Activated T-helper 1 cell treated with Interleukin-2 at 50 U/mL for 16 hours (primary cell): ENCODE data around the gene CIAO2A.
"Not testable (repeated sequence)": the region's sequence is repeated elsewhere in the genome, so short reads cannot be mapped to it uniquely, and the experiment has no call there.

Source experiments
- DNase-seq: peaks from one replicate; pipeline ENCODE4 v3.0.0-alpha.2; 2020; ENCODE audit warnings: low read depth

CIAO2A gene

GRCh38 chr15:64070965-64071851, 22.4 kb downstream of the CIAO2A start:
- DNase-seq, result no peak

- no peak for DNase-seq
Observed at GRCh38 chr15:64070106-64070505, 23.5 kb downstream of the CIAO2A start.

DNA sequence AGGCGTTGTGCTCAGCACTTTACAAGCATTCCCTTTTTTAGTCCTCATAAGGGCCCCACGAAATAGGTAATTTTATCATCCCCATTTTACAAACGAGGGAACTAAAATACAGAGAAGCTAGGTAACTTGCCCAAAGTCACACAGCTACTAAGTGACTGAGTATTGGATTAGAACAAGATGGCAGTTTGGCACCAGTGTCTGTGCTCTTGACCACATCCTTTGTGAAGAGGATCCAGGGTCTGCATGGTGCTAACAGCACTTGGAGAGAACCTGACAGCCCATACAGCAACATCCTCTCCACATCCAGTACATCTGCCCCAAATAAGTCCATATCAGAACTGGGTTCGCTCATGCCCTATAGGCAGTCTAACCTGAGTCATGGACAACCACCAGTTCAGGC, 25.5 kb downstream of the CIAO2A start:
- DNase-seq, result no peak

DNA sequence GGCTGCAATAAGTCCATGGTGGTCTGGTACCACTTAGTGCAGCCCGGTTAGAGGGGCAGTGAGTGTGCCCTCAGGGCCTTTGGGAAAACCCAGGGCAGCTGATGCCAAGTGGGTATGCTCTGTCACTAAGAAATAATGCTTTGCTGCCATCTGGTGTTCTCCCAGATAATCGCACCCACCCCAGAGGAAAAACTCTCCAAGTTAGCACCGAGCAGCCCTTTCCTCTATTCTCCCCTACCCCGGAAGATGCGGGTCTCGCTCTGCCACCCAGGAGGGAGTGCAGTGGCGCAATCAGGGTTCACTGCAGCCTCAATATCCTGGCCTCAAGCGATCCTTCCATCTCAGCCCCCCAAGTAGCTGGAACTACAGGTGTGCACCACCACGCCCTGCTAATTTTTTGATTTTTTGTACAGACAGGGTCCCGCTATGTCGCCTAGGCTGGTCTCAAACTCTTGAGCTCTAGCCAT, 26.0 kb downstream of the CIAO2A start:
- DNase-seq, result peak; percentile 41

DNA sequence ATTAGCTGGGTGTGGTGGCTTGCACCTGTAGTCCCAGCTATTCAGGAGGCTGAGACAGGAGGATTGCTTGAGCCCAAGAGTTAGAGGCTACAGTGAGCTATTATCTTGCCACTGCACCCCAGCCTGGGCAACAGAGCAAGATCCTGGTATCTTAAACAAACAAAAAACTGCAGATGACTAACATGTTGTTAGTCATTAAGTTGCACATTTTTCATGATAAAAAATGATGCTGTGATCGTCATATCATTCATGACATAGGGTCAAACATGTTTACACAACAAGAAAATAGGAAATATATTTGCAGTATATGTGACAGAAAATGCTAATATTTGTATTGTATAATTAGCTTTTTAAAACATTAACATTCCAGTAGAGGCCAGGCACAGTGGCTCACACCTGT, 27.2 kb downstream of the CIAO2A start:
- no peak for DNase-seq

DNA sequence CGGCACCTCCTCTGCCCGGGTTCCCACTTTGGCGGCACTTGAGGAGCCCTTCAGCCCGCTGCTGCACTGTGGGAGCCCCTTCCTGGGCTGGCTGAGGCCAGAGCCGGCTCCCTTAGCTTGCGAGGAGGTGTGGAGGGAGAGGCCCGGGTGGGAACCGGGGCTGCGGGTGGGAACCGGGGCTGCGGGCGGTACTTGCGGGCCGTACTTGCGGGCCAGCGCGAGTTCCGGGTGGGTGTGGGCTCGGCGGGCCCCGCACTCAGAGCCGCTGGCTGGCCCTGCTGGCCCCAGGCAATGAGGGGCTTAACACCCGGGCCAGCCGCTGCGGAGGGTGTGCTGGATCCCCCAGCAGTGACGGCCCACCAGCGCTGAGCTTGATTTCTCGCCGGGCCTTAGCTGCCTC, 32.9 kb downstream of the CIAO2A start:
- DNase-seq, result no peak

DNA sequence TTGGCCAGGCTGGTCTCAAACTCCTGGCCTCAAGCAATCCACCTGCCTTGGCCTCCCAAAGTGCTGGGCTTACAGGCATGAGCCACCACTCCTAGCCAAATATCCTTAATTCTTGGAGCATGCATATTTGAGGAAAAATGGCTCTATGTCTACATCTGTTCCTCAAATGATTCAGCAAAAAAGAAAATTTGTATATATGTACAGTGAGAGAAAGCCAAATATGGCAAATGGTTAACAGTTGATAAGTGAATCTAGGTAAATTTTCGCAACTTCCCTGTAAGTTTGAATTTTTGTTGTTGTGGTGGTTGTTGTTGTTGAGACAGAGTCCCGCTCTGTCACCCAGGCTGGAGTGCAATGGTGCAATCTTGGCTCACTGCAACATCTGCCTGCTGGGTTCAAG, 34.5 kb downstream of the CIAO2A start:
- DNase-seq, result not testable (repeated sequence)

GRCh38 chr15:64058279-64058678, 35.4 kb downstream of the CIAO2A start:
- no peak for DNase-seq

DNA sequence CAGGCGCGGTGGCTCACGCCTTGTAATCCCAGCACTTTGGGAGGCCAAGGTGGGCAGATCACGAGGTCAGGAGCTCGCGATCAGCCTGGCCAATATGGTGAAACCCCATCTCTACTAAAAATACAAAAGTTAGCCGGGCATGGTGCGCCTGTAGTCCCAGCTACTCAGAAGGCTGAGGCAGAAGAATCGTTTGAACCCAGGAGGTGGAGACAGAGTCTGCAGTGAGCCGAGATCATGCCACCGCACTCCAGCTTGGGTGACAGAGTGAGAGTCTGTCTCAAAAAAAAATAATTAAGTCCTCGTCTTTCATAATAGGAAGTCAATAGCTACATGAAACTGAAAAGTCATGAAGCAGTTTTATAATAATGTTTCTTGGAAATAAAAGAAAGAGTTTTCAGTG, 40.0 kb downstream of the CIAO2A start:
- DNase-seq, result not testable (repeated sequence)

GRCh38 chr15:64052925-64053491, 40.6 kb downstream of the CIAO2A start:
- DNase-seq, result no peak

GRCh38 chr15:64051407-64052259, 42.0 kb downstream of the CIAO2A start:
- no peak for DNase-seq

DNA sequence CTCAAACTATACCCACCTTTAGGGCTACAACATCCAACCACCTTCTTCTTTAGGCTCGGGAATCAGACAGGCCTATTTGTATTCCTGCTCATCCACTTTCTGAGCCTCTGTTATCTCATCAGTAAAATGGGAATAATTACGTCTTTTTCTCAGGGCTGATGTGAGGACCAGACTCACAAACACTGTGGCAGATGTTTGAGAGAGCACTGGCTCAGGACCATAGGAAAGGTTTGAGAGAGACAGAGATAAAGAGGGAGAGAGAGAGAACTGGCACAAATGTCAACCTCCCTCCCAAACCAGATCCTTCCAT, 42.6 kb downstream of the CIAO2A start:
- no peak for DNase-seq

DNA sequence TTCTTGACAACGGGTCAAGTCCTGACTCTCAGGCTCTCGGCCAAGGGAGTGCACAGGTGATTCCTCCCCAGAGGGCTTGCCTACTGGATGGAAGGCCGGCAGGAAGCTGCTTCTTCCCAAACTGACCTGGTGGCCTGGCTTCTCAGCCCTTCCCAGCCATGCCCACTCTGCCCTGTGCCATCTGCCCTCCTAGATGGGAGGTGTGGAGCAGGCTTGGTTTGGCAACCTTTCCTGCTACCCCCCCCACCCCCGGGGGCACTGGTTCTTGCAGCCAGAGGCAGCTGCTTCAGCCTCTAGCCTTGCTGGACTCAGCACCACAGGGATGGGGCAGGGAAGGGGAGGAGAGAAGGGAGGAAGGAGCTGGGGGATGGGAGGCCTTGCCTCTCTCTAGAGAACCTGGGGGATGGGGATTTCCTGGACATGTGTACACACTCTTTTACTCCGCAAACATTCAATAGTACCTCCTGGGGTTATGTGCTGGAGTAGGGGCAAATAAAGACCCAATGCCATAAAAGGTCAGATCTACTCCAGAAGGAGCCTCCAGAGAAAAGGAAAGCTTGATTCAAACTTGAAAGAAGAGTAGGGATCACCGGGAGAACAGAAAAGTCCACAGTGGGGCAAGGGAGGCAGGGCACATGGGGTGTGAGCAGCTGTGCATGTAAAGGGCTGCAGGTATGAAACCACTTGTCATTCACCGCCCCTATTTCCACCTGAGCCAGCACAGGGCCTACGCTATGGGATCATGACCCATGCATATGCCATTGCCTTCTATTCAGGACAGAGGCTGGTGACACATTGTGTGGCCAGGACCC, 43.2 kb downstream of the CIAO2A start:
- DNase-seq, result no peak

- no peak for DNase-seq
Observed at GRCh38 chr15:64048781-64049460, 44.7 kb downstream of the CIAO2A start.

DNA sequence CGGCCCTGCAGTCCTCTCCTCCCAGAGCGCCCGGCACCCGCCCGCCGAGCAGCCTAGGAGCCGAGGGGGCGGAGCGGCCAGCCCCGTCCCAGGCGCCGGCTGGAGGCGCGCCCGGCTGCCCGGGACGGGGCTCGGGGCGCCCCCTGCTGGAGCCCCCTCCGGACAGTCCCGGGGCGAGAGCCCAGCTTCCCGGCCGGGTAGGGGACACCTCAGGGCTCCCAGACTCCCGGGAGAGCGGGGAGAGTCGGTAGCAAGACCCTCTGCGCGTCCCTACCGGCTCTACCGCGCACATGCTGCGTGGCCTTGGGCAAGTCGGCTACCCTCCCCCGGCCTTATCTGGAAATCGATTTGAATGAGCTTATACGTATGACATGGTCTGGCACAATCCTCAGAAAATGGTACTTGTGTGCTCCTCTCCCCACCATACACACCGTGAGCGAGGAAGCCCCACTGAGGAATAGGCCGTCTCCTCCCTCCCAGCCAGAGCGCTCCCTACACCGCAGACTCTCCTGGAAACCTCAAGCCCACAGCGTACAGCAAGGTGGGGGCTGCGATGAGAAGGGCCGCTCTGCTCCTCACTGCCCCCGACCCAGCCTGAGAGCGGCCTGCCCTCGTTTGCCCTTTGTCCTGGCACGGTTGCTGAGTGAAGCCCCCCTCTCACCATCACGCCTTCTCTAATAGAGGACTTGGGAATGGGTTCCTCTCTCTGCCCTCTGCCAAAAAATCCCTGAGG, 47.1 kb downstream of the CIAO2A start, which contains the start of gene DAPK2:
DAPK2 (minus strand) TSS at position 65 of the 733 bp plus-strand sequence. CDS start 6,224 bp downstream, outside the sequence.
- DNase-seq, result peak; percentile 52

DNA sequence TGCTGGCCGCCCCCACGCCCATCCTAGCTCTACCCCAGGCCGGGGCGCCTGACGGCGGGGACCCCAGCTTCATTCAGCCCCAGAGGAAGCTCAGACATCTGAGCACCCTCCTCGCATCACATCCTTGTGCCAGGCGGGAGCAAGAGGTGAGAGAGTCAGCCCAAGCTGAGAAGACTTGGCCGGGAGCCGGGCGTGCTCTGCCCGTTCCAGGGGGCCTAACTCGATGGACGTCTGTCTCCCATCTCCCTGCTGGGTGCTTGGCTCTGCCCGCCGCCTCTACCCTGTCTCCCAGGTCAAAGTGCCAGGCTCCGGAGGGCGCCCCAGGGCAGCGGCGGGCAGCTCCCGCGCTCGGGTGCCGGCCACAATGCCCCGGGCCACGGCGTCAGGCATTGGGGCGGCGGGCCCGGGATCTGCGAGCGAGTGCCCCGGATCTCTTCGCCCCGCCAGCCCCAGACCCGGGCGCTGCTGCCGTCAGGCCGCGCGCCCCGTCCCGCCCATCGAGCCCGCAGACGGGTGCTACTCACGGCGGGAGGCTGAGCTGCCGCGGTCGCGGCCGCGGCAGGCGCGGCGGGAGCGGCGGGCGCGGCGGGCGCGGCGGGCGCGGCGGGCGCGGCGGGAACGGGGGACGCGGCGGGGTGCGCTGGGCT, 47.7 kb downstream of the CIAO2A start:
- no peak for DNase-seq

DNA sequence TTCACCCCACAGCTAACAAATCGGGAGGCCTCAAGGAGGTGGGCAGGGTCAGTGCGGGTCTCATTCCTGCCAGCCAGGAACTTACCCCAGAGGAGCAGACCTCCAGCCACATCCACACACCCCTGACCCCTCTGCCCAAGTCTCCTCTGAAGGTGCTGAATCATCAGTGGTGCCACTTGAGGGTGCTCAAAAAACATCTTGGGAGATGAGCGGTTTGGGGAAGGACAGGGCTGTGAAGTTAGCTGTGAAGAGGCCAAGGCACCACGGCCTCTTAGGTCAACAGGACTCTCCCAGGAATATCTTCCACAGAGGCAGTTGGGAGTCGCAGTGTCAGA, 48.6 kb downstream of the CIAO2A start:
- DNase-seq, result no peak

DNA sequence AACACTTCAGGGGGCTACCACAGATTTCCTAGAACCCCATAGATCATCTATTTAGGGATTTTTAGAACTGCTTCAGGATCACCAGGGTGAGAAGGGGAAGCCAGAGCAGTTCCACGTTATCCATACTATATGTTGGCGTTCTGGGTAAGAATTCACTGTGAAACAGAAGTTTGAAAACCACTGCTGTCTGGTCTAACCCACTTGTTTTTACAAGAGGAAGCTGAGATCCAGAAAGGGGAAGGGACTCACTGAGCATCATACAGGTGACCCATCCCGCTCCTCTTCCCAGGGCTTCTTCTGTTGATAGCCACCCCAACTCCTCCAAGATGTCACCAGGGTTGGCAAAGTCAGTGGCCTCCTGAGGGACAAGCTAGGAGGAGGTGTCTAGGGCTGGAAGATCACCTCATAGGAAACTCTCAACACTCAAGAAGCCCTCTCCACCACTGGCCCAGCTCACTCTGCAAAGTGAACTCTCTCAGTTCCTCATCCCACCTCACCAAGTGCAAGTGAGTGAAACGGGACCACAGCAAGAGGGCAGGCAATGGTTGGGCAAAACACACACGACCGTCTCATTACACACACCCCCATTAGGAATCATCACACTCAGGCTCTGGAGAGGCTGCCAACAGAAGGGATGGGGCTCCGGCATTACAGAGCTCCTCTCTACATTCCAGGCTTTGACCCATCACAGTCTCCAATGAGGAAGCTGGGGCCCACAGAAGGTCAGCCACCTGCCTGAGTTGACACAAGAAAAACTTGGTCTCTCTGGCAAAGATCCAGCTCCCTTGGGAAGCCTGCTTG, 49.1 kb downstream of the CIAO2A start:
- DNase-seq, result no peak

DNA sequence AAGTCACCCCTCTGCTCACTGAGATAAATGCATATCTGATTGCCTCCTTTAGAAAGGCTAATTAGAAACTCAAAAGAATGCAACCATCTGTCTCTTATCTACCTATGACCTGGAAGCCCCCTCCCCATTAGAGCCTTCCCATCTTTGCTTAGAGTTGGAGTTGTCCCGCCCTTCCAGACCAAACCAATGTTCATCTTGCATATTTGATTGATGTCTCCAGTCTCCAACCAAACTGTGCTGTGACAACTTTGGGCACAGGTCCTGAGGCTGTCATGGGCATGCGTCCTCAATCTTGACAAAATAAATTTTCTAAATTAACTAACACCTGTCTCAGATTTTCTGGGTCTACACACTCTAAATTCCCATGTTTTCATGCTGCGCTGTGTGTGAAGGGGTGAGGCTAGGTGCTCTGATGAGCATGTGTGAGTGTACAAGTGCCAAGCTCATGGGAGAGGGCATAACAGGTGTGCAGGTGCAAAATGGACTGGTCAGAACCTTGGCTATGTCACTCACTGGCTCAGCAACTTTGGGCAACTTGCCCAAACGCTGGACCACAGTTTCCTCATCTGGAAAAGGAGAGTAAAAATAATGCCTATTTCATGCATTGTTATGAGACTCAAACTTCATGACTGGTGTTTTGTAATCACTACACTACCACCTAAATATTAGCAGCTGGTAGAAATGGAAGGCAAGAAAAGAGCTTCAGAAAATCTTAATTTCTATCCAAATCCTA, 54.6 kb downstream of the CIAO2A start:
- no peak for DNase-seq
